ENCODE measurements around the gene ADGRB2.

DNA sequence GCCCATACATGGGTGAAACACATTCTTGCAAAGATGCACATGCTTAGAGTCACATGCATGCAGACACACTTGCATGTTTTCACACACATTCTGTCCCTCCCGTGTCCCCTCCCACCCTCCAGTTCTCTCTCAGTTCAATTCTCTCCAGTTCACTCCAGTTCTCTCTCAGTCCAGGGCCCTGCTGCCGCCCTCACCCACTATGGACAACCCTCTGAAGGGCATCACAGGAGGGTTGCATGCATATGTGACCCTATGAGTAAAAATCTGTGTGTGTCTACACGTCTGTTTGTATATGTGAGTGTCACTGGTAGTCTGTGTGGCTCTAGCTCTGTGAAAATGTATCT is 21.8 kb upstream of the ADGRB2 start:
- TF ChIP-seq, protein P1, sequence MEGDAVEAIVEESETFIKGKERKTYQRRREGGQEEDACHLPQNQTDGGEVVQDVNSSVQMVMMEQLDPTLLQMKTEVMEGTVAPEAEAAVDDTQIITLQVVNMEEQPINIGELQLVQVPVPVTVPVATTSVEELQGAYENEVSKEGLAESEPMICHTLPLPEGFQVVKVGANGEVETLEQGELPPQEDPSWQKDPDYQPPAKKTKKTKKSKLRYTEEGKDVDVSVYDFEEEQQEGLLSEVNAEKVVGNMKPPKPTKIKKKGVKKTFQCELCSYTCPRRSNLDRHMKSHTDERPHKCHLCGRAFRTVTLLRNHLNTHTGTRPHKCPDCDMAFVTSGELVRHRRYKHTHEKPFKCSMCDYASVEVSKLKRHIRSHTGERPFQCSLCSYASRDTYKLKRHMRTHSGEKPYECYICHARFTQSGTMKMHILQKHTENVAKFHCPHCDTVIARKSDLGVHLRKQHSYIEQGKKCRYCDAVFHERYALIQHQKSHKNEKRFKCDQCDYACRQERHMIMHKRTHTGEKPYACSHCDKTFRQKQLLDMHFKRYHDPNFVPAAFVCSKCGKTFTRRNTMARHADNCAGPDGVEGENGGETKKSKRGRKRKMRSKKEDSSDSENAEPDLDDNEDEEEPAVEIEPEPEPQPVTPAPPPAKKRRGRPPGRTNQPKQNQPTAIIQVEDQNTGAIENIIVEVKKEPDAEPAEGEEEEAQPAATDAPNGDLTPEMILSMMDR (IDR thresholded peaks at IDR 0.05), result no peak
- TF ChIP-seq EZH2 (IDR thresholded peaks at IDR 0.05) (no peak), EZH2phosphoT487 (IDR thresholded peaks at IDR 0.05) (no peak)
